ENCODE results near the gene CHPF2.

DNA sequence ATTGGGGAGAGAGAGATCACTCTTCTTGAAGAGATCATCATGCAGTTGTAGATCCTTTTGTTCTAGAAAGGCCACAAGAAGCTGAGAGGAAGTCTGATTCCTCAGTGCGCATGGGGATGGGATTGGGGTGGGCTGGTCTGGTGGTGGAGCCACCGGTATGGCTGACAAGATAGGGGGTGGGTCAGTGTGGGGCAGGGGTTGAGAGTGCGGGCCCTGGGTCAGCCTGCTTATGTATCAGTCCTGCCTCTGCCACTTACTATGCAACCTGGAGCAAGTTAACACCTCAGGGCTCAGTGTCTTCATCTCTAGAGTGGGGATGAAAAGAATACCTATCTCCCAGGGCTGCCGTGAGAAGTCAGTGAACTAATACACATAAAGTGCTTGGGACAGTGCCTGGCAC, 8.3 kb downstream of the CHPF2 start:
- TF ChIP-seq, protein P1, sequence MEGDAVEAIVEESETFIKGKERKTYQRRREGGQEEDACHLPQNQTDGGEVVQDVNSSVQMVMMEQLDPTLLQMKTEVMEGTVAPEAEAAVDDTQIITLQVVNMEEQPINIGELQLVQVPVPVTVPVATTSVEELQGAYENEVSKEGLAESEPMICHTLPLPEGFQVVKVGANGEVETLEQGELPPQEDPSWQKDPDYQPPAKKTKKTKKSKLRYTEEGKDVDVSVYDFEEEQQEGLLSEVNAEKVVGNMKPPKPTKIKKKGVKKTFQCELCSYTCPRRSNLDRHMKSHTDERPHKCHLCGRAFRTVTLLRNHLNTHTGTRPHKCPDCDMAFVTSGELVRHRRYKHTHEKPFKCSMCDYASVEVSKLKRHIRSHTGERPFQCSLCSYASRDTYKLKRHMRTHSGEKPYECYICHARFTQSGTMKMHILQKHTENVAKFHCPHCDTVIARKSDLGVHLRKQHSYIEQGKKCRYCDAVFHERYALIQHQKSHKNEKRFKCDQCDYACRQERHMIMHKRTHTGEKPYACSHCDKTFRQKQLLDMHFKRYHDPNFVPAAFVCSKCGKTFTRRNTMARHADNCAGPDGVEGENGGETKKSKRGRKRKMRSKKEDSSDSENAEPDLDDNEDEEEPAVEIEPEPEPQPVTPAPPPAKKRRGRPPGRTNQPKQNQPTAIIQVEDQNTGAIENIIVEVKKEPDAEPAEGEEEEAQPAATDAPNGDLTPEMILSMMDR (IDR thresholded peaks at IDR 0.05): no peak
- no peak for TF ChIP-seq POLR2A (IDR thresholded peaks at IDR 0.05)

All from uterus (tissue), 2 donors.